HEK293 (cell line): ENCODE measurements around the gene AKAP8L.
"Not testable (repeated sequence)": the region's sequence is repeated elsewhere in the genome, so short reads cannot be mapped to it uniquely, and the experiment has no call there.

Source experiments
- BCL11B ChIP-seq: fragments of 450-650 bp; formaldehyde crosslinking; IDR thresholded peaks from 2 replicates; pipeline ENCODE4 v1.5.1; 2016; ENCODE audit warnings: low read depth, missing biosample characterization, missing genetic modification characterization
- KLF10 ChIP-seq: fragments of 450-650 bp; IDR thresholded peaks from 2 replicates; pipeline ENCODE4 v1.5.1; 2018; ENCODE audit warnings: missing biosample characterization, mild to moderate bottlenecking, missing genetic modification characterization
- MEIS1 ChIP-seq: sonication (generic); formaldehyde crosslinking; IDR thresholded peaks from 2 replicates; pipeline ENCODE4 v1.8.1; 2022; ENCODE audit warnings: missing genetic modification reagents, mild to moderate bottlenecking, borderline replicate concordance
- MYNN ChIP-seq: fragments of 450-650 bp; formaldehyde crosslinking; IDR thresholded peaks from 2 replicates; pipeline ENCODE4 v1.5.1; 2016; ENCODE audit warnings: missing biosample characterization, missing genetic modification characterization, borderline replicate concordance
- OVOL3 ChIP-seq: fragments of 450-650 bp; formaldehyde crosslinking; IDR thresholded peaks from 2 replicates; pipeline ENCODE4 v1.5.1; 2016; ENCODE audit warnings: missing biosample characterization, missing genetic modification characterization
- SP2 ChIP-seq: fragments of 450-650 bp; formaldehyde crosslinking; IDR thresholded peaks from 2 replicates; pipeline ENCODE4 v1.5.1; 2016; ENCODE audit warnings: missing biosample characterization, missing genetic modification characterization
- TCF7L2 ChIP-seq: IDR thresholded peaks from 2 replicates; pipeline ENCODE4 v1.6.1; 2011; ENCODE audit warnings: low read depth, mild to moderate bottlenecking, inconsistent platforms, low read length, moderate library complexity, borderline replicate concordance
- YY1 ChIP-seq: fragments of 450-650 bp; formaldehyde crosslinking; IDR thresholded peaks from 2 replicates; pipeline ENCODE4 v1.5.1; 2018; ENCODE audit warnings: missing biosample characterization, missing genetic modification characterization
- ZNF138 ChIP-seq: fragments of 450-650 bp; formaldehyde crosslinking; IDR thresholded peaks from 2 replicates; pipeline ENCODE4 v1.5.1; 2016; ENCODE audit warnings: missing biosample characterization, missing genetic modification characterization, borderline replicate concordance
- ZNF174 ChIP-seq: fragments of 450-650 bp; formaldehyde crosslinking; IDR thresholded peaks from 2 replicates; pipeline ENCODE4 v1.5.0; 2017; ENCODE audit warnings: missing biosample characterization, mild to moderate bottlenecking, missing genetic modification characterization
- ZNF624 ChIP-seq: fragments of 450-650 bp; formaldehyde crosslinking; IDR thresholded peaks from 2 replicates; pipeline ENCODE4 v1.5.1; 2017; ENCODE audit warnings: missing biosample characterization, missing genetic modification characterization
- ZNF660 ChIP-seq: fragments of 450-650 bp; IDR thresholded peaks from 2 replicates; pipeline ENCODE4 v1.5.1; 2018; ENCODE audit warnings: missing biosample characterization, mild to moderate bottlenecking, missing genetic modification characterization
- TF ChIP-seq, protein P1 (sequence below): fragments of 450-650 bp; formaldehyde crosslinking; IDR thresholded peaks from 2 replicates; pipeline ENCODE4 v1.5.1; 2016; ENCODE audit warnings: missing biosample characterization, missing genetic modification characterization
- TF ChIP-seq, protein P2 (sequence below): fragments of 450-650 bp; formaldehyde crosslinking; IDR thresholded peaks from 2 replicates; pipeline ENCODE4 v1.5.1; 2016; ENCODE audit warnings: missing biosample characterization, missing genetic modification characterization, borderline replicate concordance

GRCh38 chr19:15411351-15411750 is 7.4 kb downstream of the AKAP8L start:
- TF ChIP-seq, protein P1, sequence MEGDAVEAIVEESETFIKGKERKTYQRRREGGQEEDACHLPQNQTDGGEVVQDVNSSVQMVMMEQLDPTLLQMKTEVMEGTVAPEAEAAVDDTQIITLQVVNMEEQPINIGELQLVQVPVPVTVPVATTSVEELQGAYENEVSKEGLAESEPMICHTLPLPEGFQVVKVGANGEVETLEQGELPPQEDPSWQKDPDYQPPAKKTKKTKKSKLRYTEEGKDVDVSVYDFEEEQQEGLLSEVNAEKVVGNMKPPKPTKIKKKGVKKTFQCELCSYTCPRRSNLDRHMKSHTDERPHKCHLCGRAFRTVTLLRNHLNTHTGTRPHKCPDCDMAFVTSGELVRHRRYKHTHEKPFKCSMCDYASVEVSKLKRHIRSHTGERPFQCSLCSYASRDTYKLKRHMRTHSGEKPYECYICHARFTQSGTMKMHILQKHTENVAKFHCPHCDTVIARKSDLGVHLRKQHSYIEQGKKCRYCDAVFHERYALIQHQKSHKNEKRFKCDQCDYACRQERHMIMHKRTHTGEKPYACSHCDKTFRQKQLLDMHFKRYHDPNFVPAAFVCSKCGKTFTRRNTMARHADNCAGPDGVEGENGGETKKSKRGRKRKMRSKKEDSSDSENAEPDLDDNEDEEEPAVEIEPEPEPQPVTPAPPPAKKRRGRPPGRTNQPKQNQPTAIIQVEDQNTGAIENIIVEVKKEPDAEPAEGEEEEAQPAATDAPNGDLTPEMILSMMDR = not testable (repeated sequence)
- TF ChIP-seq YY1 (tag by site-specific recombination); OVOL3 (tag by site-specific recombination); ZNF660 (tag by site-specific recombination); BCL11B; ZNF624 (tag by site-specific recombination); ZNF174 (tag by site-specific recombination); MYNN (tag by site-specific recombination); ZNF138 (tag by site-specific recombination); MEIS1 (CRISPR knock-in tag); KLF10; SP2 (tag by site-specific recombination); TCF7L2: not testable (repeated sequence)
- TF ChIP-seq, protein P2, sequence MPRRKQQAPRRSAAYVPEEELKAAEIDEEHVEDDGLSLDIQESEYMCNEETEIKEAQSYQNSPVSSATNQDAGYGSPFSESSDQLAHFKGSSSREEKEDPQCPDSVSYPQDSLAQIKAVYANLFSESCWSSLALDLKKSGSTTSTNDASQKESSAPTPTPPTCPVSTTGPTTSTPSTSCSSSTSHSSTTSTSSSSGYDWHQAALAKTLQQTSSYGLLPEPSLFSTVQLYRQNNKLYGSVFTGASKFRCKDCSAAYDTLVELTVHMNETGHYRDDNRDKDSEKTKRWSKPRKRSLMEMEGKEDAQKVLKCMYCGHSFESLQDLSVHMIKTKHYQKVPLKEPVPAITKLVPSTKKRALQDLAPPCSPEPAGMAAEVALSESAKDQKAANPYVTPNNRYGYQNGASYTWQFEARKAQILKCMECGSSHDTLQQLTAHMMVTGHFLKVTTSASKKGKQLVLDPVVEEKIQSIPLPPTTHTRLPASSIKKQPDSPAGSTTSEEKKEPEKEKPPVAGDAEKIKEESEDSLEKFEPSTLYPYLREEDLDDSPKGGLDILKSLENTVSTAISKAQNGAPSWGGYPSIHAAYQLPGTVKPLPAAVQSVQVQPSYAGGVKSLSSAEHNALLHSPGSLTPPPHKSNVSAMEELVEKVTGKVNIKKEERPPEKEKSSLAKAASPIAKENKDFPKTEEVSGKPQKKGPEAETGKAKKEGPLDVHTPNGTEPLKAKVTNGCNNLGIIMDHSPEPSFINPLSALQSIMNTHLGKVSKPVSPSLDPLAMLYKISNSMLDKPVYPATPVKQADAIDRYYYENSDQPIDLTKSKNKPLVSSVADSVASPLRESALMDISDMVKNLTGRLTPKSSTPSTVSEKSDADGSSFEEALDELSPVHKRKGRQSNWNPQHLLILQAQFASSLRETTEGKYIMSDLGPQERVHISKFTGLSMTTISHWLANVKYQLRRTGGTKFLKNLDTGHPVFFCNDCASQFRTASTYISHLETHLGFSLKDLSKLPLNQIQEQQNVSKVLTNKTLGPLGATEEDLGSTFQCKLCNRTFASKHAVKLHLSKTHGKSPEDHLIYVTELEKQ (tag by site-specific recombination) = not testable (repeated sequence)
